ENCODE measurements around the gene RHOF. TPM values are rescaled to one million over a fixed set of nuclear protein-coding genes. Genes with fewer than 3 reads are reported as not detected.

Gene RHOF
- total RNA-seq, 1 experiment from 2014 or later, result 36.7 TPM

- Histone ChIP-seq H3K36me3 (ENCODE audit: control insufficient read depth, insufficient read depth, low read length) (no peaks in the 10 kb centered on the region), H3K9me3 (no peaks in the 10 kb centered on the region), H3K27me3 (replicated peaks; ENCODE audit: control insufficient read depth, insufficient read depth, low read length) (no peaks in the 10 kb centered on the region), H3K4me1 (no peaks in the 10 kb centered on the region), H3K4me3 (ENCODE audit: low read depth, low read length) (no peak overlapping the region)
- Mint-ChIP-seq H3K4me3 (ENCODE audit: unreplicated experiment) (no peak overlapping the region), H3K4me1 (ENCODE audit: low read depth, unreplicated experiment) (peaks cover 5% of the 10 kb centered on the region), H3K27me3 (ENCODE audit: insufficient read depth, unreplicated experiment) (no peaks in the 10 kb centered on the region), H3K9me3 (ENCODE audit: unreplicated experiment) (no peaks in the 10 kb centered on the region), H3K27ac (ENCODE audit: unreplicated experiment) (no peak overlapping the region), H3K36me3 (ENCODE audit: insufficient read depth, unreplicated experiment) (peaks cover 50% of the 10 kb centered on the region)
- no TSS peak for BruUV-seq (replicated peaks)
- no peak for DNase-seq
- ChIA-PET CTCF (interaction anchor here (0.7 to 2.1 kb wide), 3 partner anchors 11 to 34 kb away, joined by 3 to 8 read pairs (median 4); partner anchors contain the start of gene RHOF), POLR2A (interaction anchor here (1.2 kb wide), 1 partner anchor 28 kb away, joined by 4 read pairs; no protein-coding TSS in a partner anchor)
- TF ChIP-seq, protein P1, sequence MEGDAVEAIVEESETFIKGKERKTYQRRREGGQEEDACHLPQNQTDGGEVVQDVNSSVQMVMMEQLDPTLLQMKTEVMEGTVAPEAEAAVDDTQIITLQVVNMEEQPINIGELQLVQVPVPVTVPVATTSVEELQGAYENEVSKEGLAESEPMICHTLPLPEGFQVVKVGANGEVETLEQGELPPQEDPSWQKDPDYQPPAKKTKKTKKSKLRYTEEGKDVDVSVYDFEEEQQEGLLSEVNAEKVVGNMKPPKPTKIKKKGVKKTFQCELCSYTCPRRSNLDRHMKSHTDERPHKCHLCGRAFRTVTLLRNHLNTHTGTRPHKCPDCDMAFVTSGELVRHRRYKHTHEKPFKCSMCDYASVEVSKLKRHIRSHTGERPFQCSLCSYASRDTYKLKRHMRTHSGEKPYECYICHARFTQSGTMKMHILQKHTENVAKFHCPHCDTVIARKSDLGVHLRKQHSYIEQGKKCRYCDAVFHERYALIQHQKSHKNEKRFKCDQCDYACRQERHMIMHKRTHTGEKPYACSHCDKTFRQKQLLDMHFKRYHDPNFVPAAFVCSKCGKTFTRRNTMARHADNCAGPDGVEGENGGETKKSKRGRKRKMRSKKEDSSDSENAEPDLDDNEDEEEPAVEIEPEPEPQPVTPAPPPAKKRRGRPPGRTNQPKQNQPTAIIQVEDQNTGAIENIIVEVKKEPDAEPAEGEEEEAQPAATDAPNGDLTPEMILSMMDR (IDR thresholded peaks at IDR 0.05; ENCODE audit: insufficient read depth in 1 of 2, low read depth in 1 of 2, low read length in 1 of 2, severe bottlenecking in 1 of 2, unreplicated experiment in 1 of 2), result no peak
- intact Hi-C loops (cut with micrococcal nuclease; ENCODE audit: unreplicated experiment), result no loop called here
Measured at GRCh38 chr12:121827351-121828099, 34.0 kb upstream of the RHOF start.

GRCh38 chr12:121826318-121827150, 33.0 kb upstream of the RHOF start:
- no peaks in the 10 kb centered on the region for H3K4me1 ChIP-seq
- H3K36me3 ChIP-seq (ENCODE audit: control insufficient read depth, insufficient read depth, low read length), result no peaks in the 10 kb centered on the region
- BruUV-seq (replicated peaks), result no TSS peak
- H3K36me3 Mint-ChIP-seq (ENCODE audit: insufficient read depth, unreplicated experiment), result peaks cover 47% of the 10 kb centered on the region
- H3K27me3 Mint-ChIP-seq (ENCODE audit: insufficient read depth, unreplicated experiment), result no peaks in the 10 kb centered on the region
- H3K27ac Mint-ChIP-seq (ENCODE audit: unreplicated experiment), result peak overlapping the region; percentile 21
- ChIA-PET POLR2A (interaction anchor here (0.9 kb wide), 1 partner anchor 23 kb away, joined by 3 read pairs; no protein-coding TSS in a partner anchor), CTCF (interaction anchor here (0.7 to 2.1 kb wide), 3 partner anchors 15 to 62 kb away, joined by 3 to 8 read pairs (median 4); partner anchors contain the start of genes PSMD9 and RHOF)
- H3K4me3 ChIP-seq (ENCODE audit: low read depth, low read length), result no peak overlapping the region
- no peaks in the 10 kb centered on the region for H3K9me3 ChIP-seq
- no peaks in the 10 kb centered on the region for H3K9me3 Mint-ChIP-seq (ENCODE audit: unreplicated experiment)
- DNase-seq, result no peak
- peaks cover 5% of the 10 kb centered on the region for H3K4me1 Mint-ChIP-seq (ENCODE audit: low read depth, unreplicated experiment)
- no peaks in the 10 kb centered on the region for H3K27me3 ChIP-seq (replicated peaks; ENCODE audit: control insufficient read depth, insufficient read depth, low read length)
- no peak overlapping the region for H3K4me3 Mint-ChIP-seq (ENCODE audit: unreplicated experiment)
- TF ChIP-seq, protein P1 (IDR thresholded peaks at IDR 0.05; ENCODE audit: insufficient read depth in 1 of 2, low read depth in 1 of 2, low read length in 1 of 2, severe bottlenecking in 1 of 2, unreplicated experiment in 1 of 2), result no peak
- intact Hi-C loops (cut with micrococcal nuclease; ENCODE audit: unreplicated experiment), result no loop called here

GRCh38 chr12:121825041-121825523, 31.6 kb upstream of the RHOF start:
- no peak for DNase-seq
- Mint-ChIP-seq H3K9me3 (ENCODE audit: unreplicated experiment) (no peaks in the 10 kb centered on the region), H3K27ac (ENCODE audit: unreplicated experiment) (no peak overlapping the region), H3K27me3 (ENCODE audit: insufficient read depth, unreplicated experiment) (no peaks in the 10 kb centered on the region), H3K4me1 (ENCODE audit: low read depth, unreplicated experiment) (peaks cover 5% of the 10 kb centered on the region), H3K36me3 (ENCODE audit: insufficient read depth, unreplicated experiment) (peaks cover 45% of the 10 kb centered on the region), H3K4me3 (ENCODE audit: unreplicated experiment) (no peak overlapping the region)
- Histone ChIP-seq H3K36me3 (ENCODE audit: control insufficient read depth, insufficient read depth, low read length) (no peaks in the 10 kb centered on the region), H3K4me3 (ENCODE audit: low read depth, low read length) (no peak overlapping the region), H3K9me3 (no peaks in the 10 kb centered on the region), H3K4me1 (no peaks in the 10 kb centered on the region), H3K27me3 (replicated peaks; ENCODE audit: control insufficient read depth, insufficient read depth, low read length) (no peaks in the 10 kb centered on the region)
- TF ChIP-seq, protein P1 (IDR thresholded peaks at IDR 0.05; ENCODE audit: insufficient read depth in 1 of 2, low read depth in 1 of 2, low read length in 1 of 2, severe bottlenecking in 1 of 2, unreplicated experiment in 1 of 2), result no peak
- ChIA-PET CTCF (no interaction called here), POLR2A (no interaction called here)
- intact Hi-C loops (cut with micrococcal nuclease; ENCODE audit: unreplicated experiment), result no loop called here
- BruUV-seq (replicated peaks), result no TSS peak

Measured in Caco-2 (cell line).